SK-N-SH treated with all-trans-retinoic acid at 6 μM for 48 hours (cell line): ENCODE data around the gene EEA1.

Experiments
- ATAC-seq: fragments of 200-7000 bp; cut with Tn5 transposase; 3 replicates; pipeline ENCODE4 v1.9.1; 2020; ENCODE audit warnings: mild to moderate bottlenecking, moderate library complexity
- BACH2 ChIP-seq: fragments of 250-450 bp; sonication (Bioruptor Pico); IDR thresholded peaks from 2 replicates; pipeline ENCODE4 v1.9.0; 2021; ENCODE audit warnings: mild to moderate bottlenecking, borderline replicate concordance
- CSDC2 ChIP-seq: fragments of 250-450 bp; sonication (Bioruptor Pico); IDR thresholded peaks from 2 replicates; pipeline ENCODE4 v1.5.0; 2020; ENCODE audit warnings: mild to moderate bottlenecking, moderate library complexity
- ESRRG ChIP-seq: fragments of 250-450 bp; sonication (Bioruptor Pico); IDR thresholded peaks from 2 replicates; pipeline ENCODE4 v1.6.1; 2021; ENCODE audit warnings: mild to moderate bottlenecking
- GLIS3 ChIP-seq: fragments of 250-450 bp; sonication (Bioruptor Pico); IDR thresholded peaks from 2 replicates; pipeline ENCODE4 v1.5.0; 2020; ENCODE audit warnings: mild to moderate bottlenecking, moderate library complexity
- ISL1 ChIP-seq: fragments of 250-450 bp; sonication (Bioruptor Pico); IDR thresholded peaks from 2 replicates; pipeline ENCODE4 v2.1.2; 2022; ENCODE audit warnings: mild to moderate bottlenecking, moderate library complexity
- OSR1 ChIP-seq: fragments of 250-450 bp; sonication (Bioruptor Pico); IDR thresholded peaks from 2 replicates; pipeline ENCODE4 v1.8.0; 2022; ENCODE audit warnings: moderate library complexity, mild to moderate bottlenecking, inconsistent platforms
- PATZ1 ChIP-seq: fragments of 250-450 bp; sonication (Bioruptor Pico); IDR thresholded peaks from 2 replicates; pipeline ENCODE4 v1.8.0; 2020; ENCODE audit warnings: mild to moderate bottlenecking, moderate library complexity, borderline replicate concordance
- POU6F1 ChIP-seq: fragments of 250-450 bp; sonication (Bioruptor Pico); IDR thresholded peaks from 2 replicates; pipeline ENCODE4 v1.8.0; 2021; ENCODE audit warnings: low read depth, mild to moderate bottlenecking, moderate library complexity, borderline replicate concordance
- PPARA ChIP-seq: fragments of 250-450 bp; sonication (Bioruptor Pico); IDR thresholded peaks from 2 replicates; pipeline ENCODE4 v1.5.0; 2020; ENCODE audit warnings: mild to moderate bottlenecking, borderline replicate concordance
- RARB ChIP-seq: fragments of 250-450 bp; sonication (Bioruptor Pico); IDR thresholded peaks from 2 replicates; pipeline ENCODE4 v1.8.0; 2021; ENCODE audit warnings: mild to moderate bottlenecking, moderate library complexity
- SNAI2 ChIP-seq: fragments of 250-450 bp; sonication (Bioruptor Pico); IDR thresholded peaks from 2 replicates; pipeline ENCODE4 v1.5.0; 2020; ENCODE audit warnings: mild to moderate bottlenecking, moderate library complexity
- TCF4 ChIP-seq: fragments of 250-450 bp; sonication (Bioruptor Pico); IDR thresholded peaks from 2 replicates; pipeline ENCODE4 v1.8.0; 2021; ENCODE audit warnings: mild to moderate bottlenecking, moderate library complexity, borderline replicate concordance
- ZC3H10 ChIP-seq: fragments of 250-450 bp; sonication (Bioruptor Pico); IDR thresholded peaks from 2 replicates; pipeline ENCODE4 v1.5.1; 2021; ENCODE audit warnings: mild to moderate bottlenecking, moderate library complexity
- ZFP3 ChIP-seq: fragments of 250-450 bp; sonication (Bioruptor Pico); IDR thresholded peaks from 2 replicates; pipeline ENCODE4 v1.5.0; 2020; ENCODE audit warnings: mild to moderate bottlenecking, moderate library complexity
- ZFP30 ChIP-seq: fragments of 450-650 bp; formaldehyde crosslinking; IDR thresholded peaks from 2 replicates; pipeline ENCODE4 v1.5.0; 2022; ENCODE audit warnings: mild to moderate bottlenecking, moderate library complexity
- ZNF565 ChIP-seq: fragments of 450-650 bp; formaldehyde crosslinking; conservative IDR thresholded peaks from 2 replicates; pipeline ENCODE4 v1.5.0; 2020; ENCODE audit warnings: low read depth, mild to moderate bottlenecking, moderate library complexity
- ZNF70 ChIP-seq: fragments of 450-650 bp; formaldehyde crosslinking; IDR thresholded peaks from 2 replicates; pipeline ENCODE4 v1.5.0; 2020; ENCODE audit warnings: mild to moderate bottlenecking, moderate library complexity
- ZNF8 ChIP-seq: fragments of 450-650 bp; formaldehyde crosslinking; IDR thresholded peaks from 2 replicates; pipeline ENCODE4 v1.5.0; 2020; ENCODE audit warnings: mild to moderate bottlenecking, moderate library complexity
- TF ChIP-seq, protein P1 (sequence below): fragments of 250-450 bp; sonication (Bioruptor Pico); IDR thresholded peaks from 2 replicates; pipeline ENCODE4 v1.5.0; 2020; ENCODE audit warnings: mild to moderate bottlenecking, moderate library complexity
- TF ChIP-seq, protein P2 (sequence below): fragments of 250-450 bp; sonication (Bioruptor Pico); IDR thresholded peaks from 2 replicates; pipeline ENCODE4 v1.5.1; 2021; ENCODE audit warnings: mild to moderate bottlenecking, moderate library complexity
- TF ChIP-seq, protein P3 (sequence below): fragments of 250-450 bp; sonication (Bioruptor Pico); IDR thresholded peaks from 2 replicates; pipeline ENCODE4 v1.5.1; 2020; ENCODE audit warnings: low read depth, mild to moderate bottlenecking, moderate library complexity

Gene EEA1

GRCh38 chr12:92930421-92930820, 1.3 kb upstream of the EEA1 start:
- TF ChIP-seq ZFP30 (CRISPR knock-in tag) (no peak), BACH2 (CRISPR knock-in tag) (no peak), SNAI2 (CRISPR knock-in tag) (no peak), OSR1 (CRISPR knock-in tag) (no peak), RARB (CRISPR knock-in tag) (no peak), ESRRG (no peak), ISL1 (CRISPR knock-in tag) (no peak), GLIS3 (CRISPR knock-in tag) (no peak), PATZ1 (CRISPR knock-in tag) (no peak), TCF4 (CRISPR knock-in tag) (no peak), ZNF565 (CRISPR knock-in tag) (no peak), PPARA (CRISPR knock-in tag) (no peak), POU6F1 (no peak), ZNF8 (CRISPR knock-in tag) (no peak), CSDC2 (CRISPR knock-in tag) (no peak), ZNF70 (CRISPR knock-in tag) (no peak)
- TF ChIP-seq, protein P1, sequence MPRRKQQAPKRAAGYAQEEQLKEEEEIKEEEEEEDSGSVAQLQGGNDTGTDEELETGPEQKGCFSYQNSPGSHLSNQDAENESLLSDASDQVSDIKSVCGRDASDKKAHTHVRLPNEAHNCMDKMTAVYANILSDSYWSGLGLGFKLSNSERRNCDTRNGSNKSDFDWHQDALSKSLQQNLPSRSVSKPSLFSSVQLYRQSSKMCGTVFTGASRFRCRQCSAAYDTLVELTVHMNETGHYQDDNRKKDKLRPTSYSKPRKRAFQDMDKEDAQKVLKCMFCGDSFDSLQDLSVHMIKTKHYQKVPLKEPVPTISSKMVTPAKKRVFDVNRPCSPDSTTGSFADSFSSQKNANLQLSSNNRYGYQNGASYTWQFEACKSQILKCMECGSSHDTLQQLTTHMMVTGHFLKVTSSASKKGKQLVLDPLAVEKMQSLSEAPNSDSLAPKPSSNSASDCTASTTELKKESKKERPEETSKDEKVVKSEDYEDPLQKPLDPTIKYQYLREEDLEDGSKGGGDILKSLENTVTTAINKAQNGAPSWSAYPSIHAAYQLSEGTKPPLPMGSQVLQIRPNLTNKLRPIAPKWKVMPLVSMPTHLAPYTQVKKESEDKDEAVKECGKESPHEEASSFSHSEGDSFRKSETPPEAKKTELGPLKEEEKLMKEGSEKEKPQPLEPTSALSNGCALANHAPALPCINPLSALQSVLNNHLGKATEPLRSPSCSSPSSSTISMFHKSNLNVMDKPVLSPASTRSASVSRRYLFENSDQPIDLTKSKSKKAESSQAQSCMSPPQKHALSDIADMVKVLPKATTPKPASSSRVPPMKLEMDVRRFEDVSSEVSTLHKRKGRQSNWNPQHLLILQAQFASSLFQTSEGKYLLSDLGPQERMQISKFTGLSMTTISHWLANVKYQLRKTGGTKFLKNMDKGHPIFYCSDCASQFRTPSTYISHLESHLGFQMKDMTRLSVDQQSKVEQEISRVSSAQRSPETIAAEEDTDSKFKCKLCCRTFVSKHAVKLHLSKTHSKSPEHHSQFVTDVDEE: no peak
- TF ChIP-seq, protein P2, sequence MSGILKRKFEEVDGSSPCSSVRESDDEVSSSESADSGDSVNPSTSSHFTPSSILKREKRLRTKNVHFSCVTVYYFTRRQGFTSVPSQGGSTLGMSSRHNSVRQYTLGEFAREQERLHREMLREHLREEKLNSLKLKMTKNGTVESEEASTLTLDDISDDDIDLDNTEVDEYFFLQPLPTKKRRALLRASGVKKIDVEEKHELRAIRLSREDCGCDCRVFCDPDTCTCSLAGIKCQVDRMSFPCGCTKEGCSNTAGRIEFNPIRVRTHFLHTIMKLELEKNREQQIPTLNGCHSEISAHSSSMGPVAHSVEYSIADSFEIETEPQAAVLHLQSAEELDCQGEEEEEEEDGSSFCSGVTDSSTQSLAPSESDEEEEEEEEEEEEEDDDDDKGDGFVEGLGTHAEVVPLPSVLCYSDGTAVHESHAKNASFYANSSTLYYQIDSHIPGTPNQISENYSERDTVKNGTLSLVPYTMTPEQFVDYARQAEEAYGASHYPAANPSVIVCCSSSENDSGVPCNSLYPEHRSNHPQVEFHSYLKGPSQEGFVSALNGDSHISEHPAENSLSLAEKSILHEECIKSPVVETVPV: no peak
- TF ChIP-seq, protein P3, sequence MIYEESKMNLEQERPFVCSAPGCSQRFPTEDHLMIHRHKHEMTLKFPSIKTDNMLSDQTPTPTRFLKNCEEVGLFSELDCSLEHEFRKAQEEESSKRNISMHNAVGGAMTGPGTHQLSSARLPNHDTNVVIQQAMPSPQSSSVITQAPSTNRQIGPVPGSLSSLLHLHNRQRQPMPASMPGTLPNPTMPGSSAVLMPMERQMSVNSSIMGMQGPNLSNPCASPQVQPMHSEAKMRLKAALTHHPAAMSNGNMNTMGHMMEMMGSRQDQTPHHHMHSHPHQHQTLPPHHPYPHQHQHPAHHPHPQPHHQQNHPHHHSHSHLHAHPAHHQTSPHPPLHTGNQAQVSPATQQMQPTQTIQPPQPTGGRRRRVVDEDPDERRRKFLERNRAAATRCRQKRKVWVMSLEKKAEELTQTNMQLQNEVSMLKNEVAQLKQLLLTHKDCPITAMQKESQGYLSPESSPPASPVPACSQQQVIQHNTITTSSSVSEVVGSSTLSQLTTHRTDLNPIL (CRISPR knock-in tag): no peak
- TF ChIP-seq, all 23 proteins: peak for 0
- ATAC-seq: no peak

DNA sequence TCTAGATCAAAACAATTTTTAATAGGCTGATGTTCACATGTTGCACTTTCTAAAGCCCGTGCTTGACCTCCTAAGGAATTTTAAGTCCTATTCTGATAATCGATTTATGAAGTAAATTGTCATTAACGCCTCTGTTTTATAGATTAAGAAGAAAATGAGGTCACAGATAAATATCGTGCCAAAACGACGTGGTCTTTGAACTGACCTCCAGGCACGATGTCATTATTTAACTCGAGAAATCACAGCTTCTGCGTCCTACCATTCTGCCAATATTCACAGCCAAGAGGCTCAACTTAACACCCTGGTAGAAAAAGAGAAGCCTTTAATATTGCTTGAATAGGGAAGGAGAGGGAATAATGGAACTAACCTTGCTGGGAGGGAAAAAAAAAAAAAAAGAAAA, 888 bp upstream of the EEA1 start:
- ATAC-seq: no peak
- TF ChIP-seq SNAI2 (CRISPR knock-in tag): no peak
- no peak for TF ChIP-seq ESRRG
- TF ChIP-seq ZC3H10 (CRISPR knock-in tag): no peak
- TF ChIP-seq OSR1 (CRISPR knock-in tag): no peak
- no peak for TF ChIP-seq ZNF70 (CRISPR knock-in tag)
- TF ChIP-seq ZNF8 (CRISPR knock-in tag): no peak
- no peak for TF ChIP-seq PATZ1 (CRISPR knock-in tag)
- TF ChIP-seq ZNF565 (CRISPR knock-in tag): no peak
- TF ChIP-seq ZFP3 (CRISPR knock-in tag): no peak
- no peak for TF ChIP-seq POU6F1
- TF ChIP-seq RARB (CRISPR knock-in tag): no peak
- no peak for TF ChIP-seq BACH2 (CRISPR knock-in tag)
- TF ChIP-seq TCF4 (CRISPR knock-in tag): no peak
- TF ChIP-seq, protein P2: no peak
- TF ChIP-seq, protein P3 (CRISPR knock-in tag): no peak
- TF ChIP-seq GLIS3 (CRISPR knock-in tag): no peak
- TF ChIP-seq CSDC2 (CRISPR knock-in tag): no peak
- no peak for TF ChIP-seq ISL1 (CRISPR knock-in tag)
- no peak for TF ChIP-seq PPARA (CRISPR knock-in tag)
